HG03521 (cell line): ENCODE data around the gene ZNF652.
"Not testable (repeated sequence)": the region's sequence is repeated elsewhere in the genome, so short reads cannot be mapped to it uniquely, and the experiment has no call there.

Experiments used
- ATAC-seq: cut with Tn5 transposase; IDR thresholded peaks from one replicate; pipeline ENCODE4 v1.9.1; 2021; ENCODE audit warnings: mild to moderate bottlenecking, moderate library complexity; ENCODE audit not compliant: unreplicated experiment

Gene ZNF652

GRCh38 chr17:49277638-49278037 is 84.4 kb downstream of the ZNF652 start:
- ATAC-seq = no peak

GRCh38 chr17:49275981-49276380 is 86.1 kb downstream of the ZNF652 start:
- ATAC-seq = not testable (repeated sequence)

- ATAC-seq = no peak
Observed at GRCh38 chr17:49269356-49269755, 92.7 kb downstream of the ZNF652 start.

GRCh38 chr17:49267912-49268311 is 94.1 kb downstream of the ZNF652 start:
- ATAC-seq = no peak

- ATAC-seq = no peak
Observed at GRCh38 chr17:49266233-49266632, 95.8 kb downstream of the ZNF652 start.

- not testable (repeated sequence) for ATAC-seq
Observed at GRCh38 chr17:49261540-49261939, 100.5 kb downstream of the ZNF652 start.

GRCh38 chr17:49260817-49261291 is 101.2 kb downstream of the ZNF652 start:
- ATAC-seq = no peak

GRCh38 chr17:49260011-49260816 is 101.8 kb downstream of the ZNF652 start:
- ATAC-seq = peak; percentile 40

- no peak for ATAC-seq
Observed at GRCh38 chr17:49259663-49260010, 102.4 kb downstream of the ZNF652 start.

GRCh38 chr17:49258394-49258793 is 103.7 kb downstream of the ZNF652 start:
- ATAC-seq = no peak

GRCh38 chr17:49255125-49255524 is 106.9 kb downstream of the ZNF652 start:
- no peak for ATAC-seq

- ATAC-seq = no peak
Observed at GRCh38 chr17:49254066-49254465, 108.0 kb downstream of the ZNF652 start.

GRCh38 chr17:49252148-49252695 is 109.8 kb downstream of the ZNF652 start:
- ATAC-seq = no peak

GRCh38 chr17:49249890-49250522 is 112.0 kb downstream of the ZNF652 start:
- ATAC-seq = no peak

GRCh38 chr17:49249292-49249794 is 112.7 kb downstream of the ZNF652 start:
- no peak for ATAC-seq

- ATAC-seq = no peak
Observed at GRCh38 chr17:49247944-49248343, 114.1 kb downstream of the ZNF652 start.

- no peak for ATAC-seq
Observed at GRCh38 chr17:49244839-49245238, 117.2 kb downstream of the ZNF652 start.
